Muscle of arm (tissue), 12 donors: ENCODE measurements around the gene SF3B1. TPM values are rescaled to one million over a fixed set of nuclear protein-coding genes. Genes with fewer than 3 reads are reported as not detected.
A peak's percentile ranks its signal among the peaks of the same experiment; 100 is the strongest.
"Not testable (repeated sequence)": the region's sequence is repeated elsewhere in the genome, so short reads cannot be mapped to it uniquely, and the experiment has no call there.

ENCODE experiments used
- DNase-seq: peaks from one replicate; pipeline ENCODE4 v3.0.0-alpha.2; 2013
- polyA plus RNA-seq, 12 donors: library from polyadenylated mRNA; unstranded; fragments of 120-200 nt; gene quantifications; one replicate each; pipeline ENCODE4 v1.2.1, GENCODE V29; 2013; ENCODE audit not compliant: insufficient read length in 12 of 12

SF3B1 gene
- polyA plus RNA-seq, 12 donors, result 239 to 458 (median 345) TPM

GRCh38 chr2:197381641-197382040 lies 53.2 kb downstream of the SF3B1 start:
- DNase-seq, result no peak

GRCh38 chr2:197379918-197380309 lies 54.9 kb downstream of the SF3B1 start:
- not testable (repeated sequence) for DNase-seq

GRCh38 chr2:197379308-197379917 lies 55.4 kb downstream of the SF3B1 start:
- DNase-seq, result not testable (repeated sequence)

GRCh38 chr2:197378494-197379307 lies 56.1 kb downstream of the SF3B1 start:
- peak; percentile 60 for DNase-seq

GRCh38 chr2:197378086-197378485 lies 56.7 kb downstream of the SF3B1 start:
- DNase-seq, result no peak

- DNase-seq, result no peak
Measured at GRCh38 chr2:197377670-197378069, 57.2 kb downstream of the SF3B1 start.

- no peak for DNase-seq
Measured at GRCh38 chr2:197372592-197372991, 62.2 kb downstream of the SF3B1 start.

- not testable (repeated sequence) for DNase-seq
Measured at GRCh38 chr2:197370664-197371063, 64.2 kb downstream of the SF3B1 start.

- no peak for DNase-seq
Measured at GRCh38 chr2:197369933-197370320, 64.9 kb downstream of the SF3B1 start.

- DNase-seq, result no peak
Measured at GRCh38 chr2:197369228-197369932, 65.4 kb downstream of the SF3B1 start.

- DNase-seq, result no peak
Measured at GRCh38 chr2:197368412-197368811, 66.4 kb downstream of the SF3B1 start.

- no peak for DNase-seq
Measured at GRCh38 chr2:197363998-197364397, 70.8 kb downstream of the SF3B1 start.

GRCh38 chr2:197360744-197361156 lies 74.1 kb downstream of the SF3B1 start:
- no peak for DNase-seq

GRCh38 chr2:197359859-197360258 lies 75.0 kb downstream of the SF3B1 start:
- DNase-seq, result no peak

- DNase-seq, result no peak
Measured at GRCh38 chr2:197358931-197359330, 75.9 kb downstream of the SF3B1 start.

- no peak for DNase-seq
Measured at GRCh38 chr2:197357986-197358385, 76.8 kb downstream of the SF3B1 start.

- no peak for DNase-seq
Measured at GRCh38 chr2:197356136-197356535, 78.7 kb downstream of the SF3B1 start.

GRCh38 chr2:197354169-197354558 lies 80.7 kb downstream of the SF3B1 start:
- DNase-seq, result no peak

GRCh38 chr2:197353393-197354168 lies 81.2 kb downstream of the SF3B1 start:
- no peak for DNase-seq

- no peak for DNase-seq
Measured at GRCh38 chr2:197349699-197350098, 85.1 kb downstream of the SF3B1 start.

- no peak for DNase-seq
Measured at GRCh38 chr2:197348721-197349360, 86.0 kb downstream of the SF3B1 start.
